Left renal cortex interstitium (tissue), 4 donors: ENCODE measurements around the gene GSTA3. TPM values are rescaled to one million over a fixed set of nuclear protein-coding genes. Genes with fewer than 3 reads are reported as not detected.
"Not testable (repeated sequence)": the region's sequence is repeated elsewhere in the genome, so short reads cannot be mapped to it uniquely, and the experiment has no call there.

Experiments
- DNase-seq, 4 donors: peaks; one replicate each; pipeline ENCODE4 v3.0.0-alpha.2; 2013; ENCODE audit warnings: low read depth in 4 of 4, low spot score in 2 of 4, missing footprints in 1 of 4
- polyA plus RNA-seq, 4 donors: library from polyadenylated mRNA; unstranded; fragments of 120-200 nt; gene quantifications; one replicate each; pipeline ENCODE4 v1.2.1, GENCODE V29; 2013; ENCODE audit not compliant: insufficient read length in 4 of 4

The GSTA3 gene
- under 1 TPM; 0.40 to 0.76 (median 0.46) TPM for polyA plus RNA-seq

DNA sequence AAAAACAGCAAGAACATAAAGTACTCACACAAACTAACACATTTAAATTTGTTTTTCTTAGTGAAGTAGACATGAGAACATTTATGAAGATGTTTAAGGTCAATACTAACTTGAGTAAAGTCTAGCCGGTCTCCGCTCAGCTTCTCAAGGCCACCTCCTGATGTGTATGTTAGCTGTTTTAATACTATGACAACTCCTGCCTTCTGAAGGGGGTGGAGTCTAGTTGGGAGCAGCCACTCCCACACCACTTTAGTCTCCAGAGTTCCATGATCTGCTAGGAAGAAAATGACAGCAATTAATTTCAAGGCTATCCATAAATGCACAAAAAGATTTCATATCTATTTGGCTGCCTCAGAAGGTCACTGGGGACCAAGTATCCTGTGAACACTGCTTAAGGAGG, at the start of gene GSTA3:
GSTA3 (minus strand) TSS at position 168 of the 400 bp plus-strand sequence. CDS start 3,864 bp downstream, outside the sequence.
- DNase-seq, result no peak

GRCh38 chr6:52958546-52959255, 49.2 kb upstream of the GSTA3 start:
- DNase-seq, result no peak

DNA sequence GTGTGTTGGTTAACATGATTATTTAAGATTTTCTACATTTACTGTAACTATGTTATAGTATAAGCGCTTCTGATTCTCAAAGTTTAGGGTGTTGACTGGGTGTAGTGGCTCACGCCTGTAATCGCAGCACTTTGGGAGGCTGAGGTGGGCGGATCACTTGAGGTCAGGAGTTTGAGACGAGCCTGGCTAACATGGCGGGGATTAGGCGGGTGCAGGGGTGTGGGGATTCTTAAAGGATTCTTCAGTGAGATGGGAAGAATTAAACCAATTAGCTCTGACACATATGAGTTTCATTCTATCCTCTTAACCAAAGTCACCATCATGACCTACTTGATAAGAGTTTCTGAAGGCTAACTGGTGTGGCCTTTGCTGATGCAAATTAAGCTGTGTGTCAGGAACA, 46.4 kb upstream of the GSTA3 start:
- DNase-seq, result no peak

DNA sequence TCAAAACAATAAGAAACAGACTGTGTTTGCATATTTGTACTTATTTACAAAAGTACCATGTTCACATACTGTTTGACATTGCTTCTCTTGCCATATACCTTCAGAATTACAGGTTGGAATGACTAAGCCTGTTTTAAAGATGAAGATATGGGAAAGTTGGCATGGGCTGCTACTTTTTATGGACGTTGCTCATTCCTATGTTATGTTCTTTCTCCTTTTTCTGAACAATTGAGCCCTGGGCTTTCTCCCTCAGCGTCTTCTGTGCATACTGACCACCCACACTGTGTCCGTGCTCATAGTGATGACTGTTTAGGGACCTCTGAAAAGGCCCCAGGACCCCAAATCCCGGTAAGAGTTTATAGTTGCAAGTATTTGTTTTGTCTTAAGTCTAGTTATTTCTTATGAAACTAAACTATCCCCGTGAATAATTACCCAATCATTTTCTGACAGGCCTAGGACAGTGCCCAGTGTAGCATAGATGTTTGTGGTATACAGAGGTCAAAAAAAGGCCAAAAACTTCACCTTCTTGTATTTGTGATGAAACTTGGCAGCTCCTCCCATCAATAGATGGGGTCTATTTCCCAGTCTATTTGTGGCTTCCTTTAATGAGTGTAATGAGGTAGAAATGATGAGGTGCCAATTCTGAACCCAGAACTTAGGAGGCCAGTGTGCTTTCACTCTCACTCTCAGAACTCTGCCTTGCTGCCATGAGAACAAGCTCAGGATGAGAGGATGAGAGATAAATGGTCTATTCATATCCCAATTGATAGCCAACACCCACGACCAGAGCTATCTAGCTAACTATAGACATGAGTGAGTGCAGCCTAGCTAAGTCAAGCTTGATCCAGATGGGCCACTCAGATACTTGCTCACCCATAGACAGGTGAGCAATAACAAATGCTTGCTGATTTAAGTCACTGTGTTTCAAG, 44.7 kb upstream of the GSTA3 start:
- no peak for DNase-seq

- DNase-seq, result no peak
These were observed 36.8 kb upstream of the GSTA3 start for GRCh38 chr6:52946306-52946705.

GRCh38 chr6:52942821-52943220, 33.3 kb upstream of the GSTA3 start:
- DNase-seq, result not testable (repeated sequence)

GRCh38 chr6:52942221-52942620, 32.7 kb upstream of the GSTA3 start:
- no peak for DNase-seq

GRCh38 chr6:52937908-52938307, 28.4 kb upstream of the GSTA3 start:
- DNase-seq, result no peak

- DNase-seq, result no peak
These were observed 24.3 kb upstream of the GSTA3 start for GRCh38 chr6:52933778-52934177.

GRCh38 chr6:52931351-52931750, 21.9 kb upstream of the GSTA3 start:
- DNase-seq, result no peak

DNA sequence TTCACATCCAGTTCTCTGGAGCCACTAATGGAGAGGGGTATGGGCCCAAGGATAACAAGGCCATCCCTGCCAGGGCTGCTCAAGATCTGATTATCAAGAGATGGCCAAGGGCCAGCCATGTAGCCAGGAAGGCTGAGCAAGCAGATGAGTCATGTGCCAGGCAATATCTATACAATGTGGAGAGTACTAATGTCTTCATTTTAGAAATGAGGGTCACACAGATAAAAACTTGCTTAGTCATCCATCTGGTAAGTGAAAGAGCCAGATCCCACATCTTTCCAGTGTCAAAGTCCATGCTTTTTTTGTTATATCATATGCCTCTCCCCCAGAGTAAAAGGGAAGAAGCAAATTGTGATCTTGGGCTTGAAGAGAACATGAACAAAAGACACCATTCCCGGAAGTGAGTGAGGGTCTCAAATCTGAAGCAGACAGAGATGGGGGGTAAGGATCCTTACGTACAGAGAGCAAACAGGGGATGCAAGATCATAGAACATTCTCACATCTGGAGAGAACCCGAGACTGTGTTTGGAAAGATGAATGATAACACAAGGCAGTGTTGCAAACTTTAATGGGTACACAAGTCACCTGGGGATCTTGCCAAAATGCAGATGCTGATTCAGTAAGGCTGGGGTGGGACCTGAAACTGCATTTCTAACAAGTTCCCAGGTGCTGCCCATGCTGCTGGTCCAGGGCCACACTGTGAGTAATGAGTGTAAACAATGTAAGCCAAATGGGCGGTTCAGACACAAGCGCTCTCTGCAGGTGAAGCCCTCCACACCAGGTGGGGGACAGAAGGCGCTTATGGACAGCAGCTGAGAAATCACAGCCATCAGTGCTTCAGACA, 20.0 kb upstream of the GSTA3 start:
- no peak for DNase-seq

DNA sequence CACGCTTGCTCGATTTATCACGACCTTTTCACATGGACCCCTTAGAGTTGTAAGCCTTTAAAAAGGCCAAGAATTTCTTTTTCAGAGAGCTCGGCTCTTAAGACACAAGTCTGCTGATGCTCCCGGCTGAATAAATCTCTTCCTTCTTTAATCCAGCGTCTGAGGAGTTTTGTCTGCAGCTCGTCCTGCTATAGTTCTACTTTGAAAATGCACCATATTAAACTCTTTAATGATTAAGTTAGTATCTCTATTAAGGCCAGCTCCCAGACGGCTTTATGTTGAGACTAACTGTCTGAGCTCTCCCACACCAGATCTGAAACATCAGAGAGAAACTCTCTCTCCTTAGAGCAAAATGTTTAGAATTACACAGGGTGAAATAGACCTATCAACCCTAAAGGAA, 18.0 kb upstream of the GSTA3 start:
- no peak for DNase-seq

DNA sequence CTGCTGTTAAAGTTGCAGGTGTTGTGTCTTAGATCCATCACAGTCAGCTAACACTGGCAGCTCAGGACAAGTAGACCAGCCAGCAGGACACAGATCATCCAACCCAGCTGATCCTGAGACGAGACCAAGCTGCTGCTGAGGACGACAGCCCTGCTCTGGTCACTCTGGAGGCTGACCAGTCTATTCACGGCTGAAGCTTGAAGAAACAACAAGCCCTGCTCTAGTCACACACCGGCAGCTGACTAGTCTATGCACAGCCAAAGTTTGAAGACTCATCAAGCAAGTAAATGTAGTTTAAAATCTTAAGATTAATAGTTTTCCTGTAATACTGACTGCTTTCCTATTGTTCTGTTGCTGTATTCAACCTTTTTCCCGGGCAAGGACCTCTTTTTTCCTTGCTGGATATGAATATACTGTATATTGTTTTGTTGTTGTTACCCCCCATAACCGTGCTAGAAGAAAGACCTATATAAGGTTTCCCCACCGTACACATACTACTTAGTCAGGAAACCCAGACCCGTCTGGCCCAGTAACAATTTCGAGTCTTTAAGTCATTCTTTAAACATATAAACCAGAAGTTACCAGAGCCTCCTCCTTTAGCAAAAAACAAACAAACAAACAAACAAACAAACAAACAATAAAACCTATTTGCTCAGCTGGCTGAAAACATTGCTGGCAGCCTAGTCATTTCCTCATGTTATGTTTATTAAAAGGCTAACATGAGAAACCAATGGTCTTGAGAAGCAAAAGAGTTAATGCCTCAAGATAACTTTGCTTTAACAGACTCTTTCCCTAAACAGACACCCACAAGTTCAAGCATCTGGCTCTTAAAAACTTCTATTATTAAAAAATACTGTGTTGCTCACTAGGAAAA, 16.7 kb upstream of the GSTA3 start:
- no peak for DNase-seq

DNA sequence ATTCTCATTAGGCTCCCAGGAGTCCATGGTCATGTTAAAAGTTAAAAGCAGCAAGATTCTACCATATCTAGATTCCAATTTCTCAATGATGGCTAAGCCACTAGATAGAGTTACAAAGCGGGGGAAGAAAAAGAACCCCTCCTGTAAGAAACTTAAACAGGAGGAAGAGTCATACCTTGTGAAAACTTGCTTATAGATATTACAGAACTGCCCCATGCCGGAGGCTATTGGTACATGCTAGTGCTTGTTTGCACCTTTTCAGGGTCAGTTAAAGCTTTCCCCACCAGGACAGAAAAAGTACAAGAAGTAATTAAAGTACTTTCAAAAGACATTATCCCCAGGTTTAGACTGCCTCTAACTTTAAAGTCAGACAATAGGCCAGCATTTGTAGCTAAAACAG, 15.5 kb upstream of the GSTA3 start:
- DNase-seq, result no peak

- not testable (repeated sequence) for DNase-seq
These were observed 14.2 kb upstream of the GSTA3 start for GRCh38 chr6:52923689-52924088.

DNA sequence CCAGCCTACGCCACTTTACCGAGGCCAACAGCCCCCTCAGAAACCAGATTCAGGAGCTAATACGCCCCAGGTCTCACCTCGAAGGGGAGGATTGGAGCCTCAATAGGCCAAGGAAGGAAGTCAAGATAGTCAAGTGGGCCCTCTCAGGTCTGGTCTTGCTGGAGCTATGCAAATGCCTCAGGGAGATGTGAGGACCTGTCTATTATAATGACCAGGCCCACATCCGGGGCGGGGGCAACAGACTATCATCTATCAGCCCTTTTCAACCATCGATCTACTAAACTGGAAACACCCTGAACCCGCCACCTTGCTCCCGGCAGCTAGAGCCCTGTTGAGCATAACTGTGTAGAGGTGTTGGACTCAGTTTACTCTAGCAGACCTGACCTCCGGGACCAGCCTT, 12.7 kb upstream of the GSTA3 start:
- DNase-seq, result no peak

GRCh38 chr6:52921743-52922142, 12.2 kb upstream of the GSTA3 start:
- DNase-seq, result no peak

DNA sequence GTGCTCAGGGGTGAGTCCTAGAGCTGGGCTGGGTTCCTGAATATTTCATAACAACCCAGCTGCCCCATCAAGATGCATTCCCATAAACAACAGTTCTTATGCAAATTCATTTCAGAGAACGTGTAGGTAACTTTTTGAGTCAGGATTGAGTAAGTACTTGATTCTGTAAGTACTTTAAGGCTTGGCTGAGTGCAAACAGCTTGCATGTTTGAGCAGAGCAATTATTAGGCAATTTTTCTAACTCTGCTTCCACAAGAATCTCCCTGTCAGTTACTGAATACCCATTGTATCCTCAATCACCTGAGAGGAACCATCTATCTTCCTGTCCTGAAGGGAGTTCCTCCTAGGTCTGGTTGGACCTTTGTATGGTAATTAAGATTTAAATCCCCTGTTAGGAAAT, 10.0 kb upstream of the GSTA3 start:
- DNase-seq, result not testable (repeated sequence)

- DNase-seq, result not testable (repeated sequence)
These were observed 9.3 kb upstream of the GSTA3 start for GRCh38 chr6:52918771-52919170.
